HG03521 (cell line): Measurements from ENCODE around the gene SGCE.

Experiments
- ATAC-seq: cut with Tn5 transposase; IDR thresholded peaks from one replicate; pipeline ENCODE4 v1.9.1; 2021; ENCODE audit warnings: mild to moderate bottlenecking, moderate library complexity; ENCODE audit not compliant: unreplicated experiment

The SGCE gene

GRCh38 chr7:94630855-94631254, 25.1 kb downstream of the SGCE start:
- ATAC-seq: no peak

GRCh38 chr7:94623820-94624219, 32.1 kb downstream of the SGCE start:
- no peak for ATAC-seq

- ATAC-seq: no peak
Observed at GRCh38 chr7:94621120-94621519, 34.8 kb downstream of the SGCE start.

GRCh38 chr7:94620703-94621118, 35.2 kb downstream of the SGCE start:
- ATAC-seq: peak; percentile 96

- no peak for ATAC-seq
Observed at GRCh38 chr7:94618126-94618525, 37.8 kb downstream of the SGCE start.

- no peak for ATAC-seq
Observed at GRCh38 chr7:94616855-94617254, 39.1 kb downstream of the SGCE start.

- ATAC-seq: no peak
Observed at GRCh38 chr7:94615666-94616065, 40.3 kb downstream of the SGCE start.

- no peak for ATAC-seq
Observed at GRCh38 chr7:94612661-94613060, 43.3 kb downstream of the SGCE start.

GRCh38 chr7:94612253-94612652, 43.7 kb downstream of the SGCE start:
- no peak for ATAC-seq

GRCh38 chr7:94609561-94609960, 46.4 kb downstream of the SGCE start:
- ATAC-seq: no peak

- peak; percentile 45 for ATAC-seq
Observed at GRCh38 chr7:94605031-94605430, 50.9 kb downstream of the SGCE start.

GRCh38 chr7:94602181-94602580, 53.8 kb downstream of the SGCE start:
- ATAC-seq: no peak

GRCh38 chr7:94600267-94600666, 55.7 kb downstream of the SGCE start:
- ATAC-seq: no peak

GRCh38 chr7:94595717-94596116, 60.2 kb downstream of the SGCE start:
- ATAC-seq: no peak

GRCh38 chr7:94594882-94595281, 61.1 kb downstream of the SGCE start:
- ATAC-seq: no peak

GRCh38 chr7:94591176-94591575, 64.8 kb downstream of the SGCE start:
- no peak for ATAC-seq

- ATAC-seq: no peak
Observed at GRCh38 chr7:94590526-94591162, 65.3 kb downstream of the SGCE start.

- no peak for ATAC-seq
Observed at GRCh38 chr7:94588075-94588474, 67.9 kb downstream of the SGCE start.

GRCh38 chr7:94584113-94584512, 71.8 kb downstream of the SGCE start:
- ATAC-seq: no peak

GRCh38 chr7:94580601-94581000, 75.3 kb downstream of the SGCE start:
- no peak for ATAC-seq

GRCh38 chr7:94579470-94579869, 76.5 kb downstream of the SGCE start:
- ATAC-seq: no peak

GRCh38 chr7:94578614-94579013, 77.3 kb downstream of the SGCE start:
- ATAC-seq: no peak

- no peak for ATAC-seq
Observed at GRCh38 chr7:94577357-94577756, 78.6 kb downstream of the SGCE start.
